RWPE2 (cell line): ENCODE measurements around the gene MARCHF9.

ENCODE experiments used
- ATAC-seq: fragments of 200-7000 bp; cut with Tn5 transposase; 3 replicates; pipeline ENCODE4 v1.9.1; 2021; ENCODE audit warnings: low read depth
- DNase-seq: peaks from one replicate; pipeline ENCODE4 v3.0.0-alpha.2; 2020; ENCODE audit warnings: low spot score
- H3K27ac ChIP-seq: fragments of 450-650 bp; 2 replicates; pipeline ENCODE4 v1.5.1; 2017; ENCODE audit warnings: mild to moderate bottlenecking; ENCODE audit not compliant: poor library complexity, severe bottlenecking
- H3K27me3 ChIP-seq: fragments of 250-450 bp; sonication (Bioruptor Pico); 2 replicates; pipeline ENCODE4 v1.5.1; 2021; ENCODE audit warnings: mild to moderate bottlenecking, moderate library complexity; ENCODE audit not compliant: insufficient read depth, poor library complexity, severe bottlenecking
- H3K36me3 ChIP-seq: fragments of 250-450 bp; sonication (Bioruptor Pico); 2 replicates; pipeline ENCODE4 v1.5.1; 2020; ENCODE audit warnings: low read depth, mild to moderate bottlenecking, moderate library complexity
- H3K4me1 ChIP-seq: fragments of 250-450 bp; sonication (Bioruptor Pico); 2 replicates; pipeline ENCODE4 v1.5.1; 2021; ENCODE audit warnings: mild to moderate bottlenecking, moderate library complexity; ENCODE audit not compliant: insufficient read depth, poor library complexity, severe bottlenecking
- H3K4me3 ChIP-seq: fragments of 250-450 bp; sonication (Bioruptor Pico); 2 replicates; pipeline ENCODE4 v1.5.1; 2021; ENCODE audit warnings: mild to moderate bottlenecking, moderate library complexity; ENCODE audit not compliant: severe bottlenecking
- H3K9me3 ChIP-seq: fragments of 250-450 bp; sonication (Bioruptor Pico); 2 replicates; pipeline ENCODE4 v1.5.1; 2021; ENCODE audit warnings: mild to moderate bottlenecking, moderate library complexity; ENCODE audit not compliant: severe bottlenecking
- TF ChIP-seq, protein P1 (sequence below): fragments of 450-650 bp; IDR thresholded peaks from one replicate; pipeline ENCODE4 v1.5.1; 2017; ENCODE audit warnings: mild to moderate bottlenecking, moderate library complexity; ENCODE audit not compliant: poor library complexity, severe bottlenecking

MARCHF9 gene

DNA sequence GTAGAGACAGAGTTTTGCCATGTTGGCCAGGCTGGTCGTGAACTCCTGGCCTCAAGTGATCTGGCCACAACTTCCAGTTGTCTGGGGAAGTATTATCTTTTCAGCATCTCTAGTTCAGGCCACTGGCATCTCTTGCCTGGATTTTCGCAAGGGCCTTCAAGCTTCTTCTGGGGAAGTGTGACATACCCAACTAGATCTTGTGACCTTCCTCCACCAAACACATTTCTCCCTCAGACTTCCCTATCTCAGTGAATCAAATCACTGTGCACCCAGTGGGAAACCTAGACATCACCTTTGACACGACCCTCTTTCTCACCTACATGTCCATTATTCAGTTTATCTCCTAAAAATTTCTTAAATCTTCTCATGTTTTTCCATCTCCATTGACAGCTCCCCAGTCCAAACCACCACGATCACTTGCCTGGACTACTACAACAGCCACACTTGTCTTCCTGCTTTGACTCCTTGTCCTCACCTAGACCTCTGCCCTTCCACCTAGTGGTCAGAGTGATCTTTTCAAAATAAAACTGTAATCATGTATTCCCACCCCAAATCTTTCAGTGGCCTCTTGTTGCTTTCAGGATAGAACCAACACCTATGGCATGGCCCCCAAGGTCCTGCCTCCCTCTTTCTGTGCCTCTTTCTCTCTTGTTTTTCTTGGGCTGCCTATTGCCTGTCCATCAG lies 20.8 kb downstream of the MARCHF9 start:
- ATAC-seq = no peak

DNA sequence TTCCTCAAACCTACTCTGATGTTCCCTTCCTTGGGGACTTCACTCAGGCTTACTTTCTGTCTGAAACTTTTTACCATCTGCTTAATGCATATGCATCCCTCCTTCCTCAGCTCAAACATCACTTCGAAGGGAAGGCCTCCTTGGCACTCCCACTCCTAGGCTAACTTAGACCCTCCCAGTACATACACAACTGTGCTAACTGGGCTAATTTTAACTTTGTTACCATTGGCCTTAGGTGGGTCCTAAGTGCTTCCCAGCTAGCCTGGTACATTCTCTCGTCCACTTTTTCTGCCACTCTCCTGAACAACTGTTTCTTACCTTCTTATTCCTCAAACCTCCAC lies 21.3 kb downstream of the MARCHF9 start:
- no peak overlapping the region for H3K4me3 ChIP-seq
- TF ChIP-seq, protein P1, sequence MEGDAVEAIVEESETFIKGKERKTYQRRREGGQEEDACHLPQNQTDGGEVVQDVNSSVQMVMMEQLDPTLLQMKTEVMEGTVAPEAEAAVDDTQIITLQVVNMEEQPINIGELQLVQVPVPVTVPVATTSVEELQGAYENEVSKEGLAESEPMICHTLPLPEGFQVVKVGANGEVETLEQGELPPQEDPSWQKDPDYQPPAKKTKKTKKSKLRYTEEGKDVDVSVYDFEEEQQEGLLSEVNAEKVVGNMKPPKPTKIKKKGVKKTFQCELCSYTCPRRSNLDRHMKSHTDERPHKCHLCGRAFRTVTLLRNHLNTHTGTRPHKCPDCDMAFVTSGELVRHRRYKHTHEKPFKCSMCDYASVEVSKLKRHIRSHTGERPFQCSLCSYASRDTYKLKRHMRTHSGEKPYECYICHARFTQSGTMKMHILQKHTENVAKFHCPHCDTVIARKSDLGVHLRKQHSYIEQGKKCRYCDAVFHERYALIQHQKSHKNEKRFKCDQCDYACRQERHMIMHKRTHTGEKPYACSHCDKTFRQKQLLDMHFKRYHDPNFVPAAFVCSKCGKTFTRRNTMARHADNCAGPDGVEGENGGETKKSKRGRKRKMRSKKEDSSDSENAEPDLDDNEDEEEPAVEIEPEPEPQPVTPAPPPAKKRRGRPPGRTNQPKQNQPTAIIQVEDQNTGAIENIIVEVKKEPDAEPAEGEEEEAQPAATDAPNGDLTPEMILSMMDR = no peak
- ATAC-seq = no peak
- no peak for DNase-seq
- H3K4me1 ChIP-seq = no peaks in the 10 kb centered on the region
- H3K9me3 ChIP-seq = no peaks in the 10 kb centered on the region
- no peak overlapping the region for H3K27ac ChIP-seq
- no peaks in the 10 kb centered on the region for H3K27me3 ChIP-seq
- H3K36me3 ChIP-seq = peaks cover 16% of the 10 kb centered on the region; the same call in 1 of the 2 replicates

More for the DNA sequence above, 20.8 kb downstream of the MARCHF9 start:
- Histone ChIP-seq H3K9me3 (no peaks in the 10 kb centered on the region), H3K36me3 (peaks cover 19% of the 10 kb centered on the region), H3K27me3 (no peaks in the 10 kb centered on the region), H3K4me3 (no peak overlapping the region), H3K4me1 (no peaks in the 10 kb centered on the region), H3K27ac (no peak overlapping the region)
- TF ChIP-seq, protein P1 = no peak
- DNase-seq = no peak

DNA sequence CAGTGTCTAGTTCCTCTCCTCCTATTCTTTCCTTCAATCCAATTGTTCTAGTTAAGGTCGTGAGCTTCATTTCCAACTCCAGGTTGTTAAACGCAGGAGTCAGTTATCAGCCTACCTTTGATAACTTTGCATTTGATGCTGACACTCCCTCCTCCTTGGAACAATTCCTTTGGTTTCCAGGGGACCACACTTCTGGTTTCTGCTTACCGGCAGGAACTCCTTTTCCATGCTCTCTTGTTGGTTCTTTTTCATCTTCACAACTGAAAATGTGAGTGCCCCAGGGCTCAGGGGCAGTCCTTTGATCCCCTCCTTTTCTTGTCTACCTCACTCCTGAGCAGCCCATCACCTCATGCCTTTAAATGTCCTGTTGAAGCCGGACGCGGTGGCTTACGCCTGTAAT lies 22.5 kb downstream of the MARCHF9 start:
- ATAC-seq (no peak), DNase-seq (no peak)
- Histone ChIP-seq H3K27ac (no peak overlapping the region), H3K4me3 (no peak overlapping the region), H3K4me1 (no peaks in the 10 kb centered on the region), H3K36me3 (peaks cover 16% of the 10 kb centered on the region; the same call in 1 of the 2 replicates), H3K9me3 (no peaks in the 10 kb centered on the region), H3K27me3 (no peaks in the 10 kb centered on the region)
- TF ChIP-seq, protein P1 = no peak

DNA sequence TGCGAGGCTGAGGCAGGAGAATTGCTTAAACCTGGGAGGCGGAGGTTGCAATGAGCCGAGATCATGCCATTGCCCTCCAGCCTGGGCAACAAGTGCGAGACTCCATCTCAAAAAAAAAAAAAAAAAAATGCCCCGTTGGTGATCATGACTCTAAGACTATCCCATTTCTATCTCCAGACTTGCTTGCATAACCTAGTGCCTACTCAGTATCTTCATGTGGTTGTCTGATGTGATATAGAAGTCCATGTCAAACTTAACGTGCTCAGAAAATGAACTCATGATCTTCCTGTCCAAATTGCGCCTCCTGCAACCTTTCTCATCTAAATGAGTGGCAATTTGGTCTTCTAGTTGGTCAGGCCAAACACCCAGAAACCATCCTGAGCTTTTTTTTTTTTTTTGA lies 23.0 kb downstream of the MARCHF9 start:
- no peak overlapping the region for H3K27ac ChIP-seq
- no peak overlapping the region for H3K4me3 ChIP-seq
- H3K4me1 ChIP-seq = no peaks in the 10 kb centered on the region
- TF ChIP-seq, protein P1 = no peak
- no peak for DNase-seq
- H3K9me3 ChIP-seq = no peaks in the 10 kb centered on the region
- no peaks in the 10 kb centered on the region for H3K27me3 ChIP-seq
- peaks cover 16% of the 10 kb centered on the region; the same call in 1 of the 2 replicates for H3K36me3 ChIP-seq
- no peak for ATAC-seq

DNA sequence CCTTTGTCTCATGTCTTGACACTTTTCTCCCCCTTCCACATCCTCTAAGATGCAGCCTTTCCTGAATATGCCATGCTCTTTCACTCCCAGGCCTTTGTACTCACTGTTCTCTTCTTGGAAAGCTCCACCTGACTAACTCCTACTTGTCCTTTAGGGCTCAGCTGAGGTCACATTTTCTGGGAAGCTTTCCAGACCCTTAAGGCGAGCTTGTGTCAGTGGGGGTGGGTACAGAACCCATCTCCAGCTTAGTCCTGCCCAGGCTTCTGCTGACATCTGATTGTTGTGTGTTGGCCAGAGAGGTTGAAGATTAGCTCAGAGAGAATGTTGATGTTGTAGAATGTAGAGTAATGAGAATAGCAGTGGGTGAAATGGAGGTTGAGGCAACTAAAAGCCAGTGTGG lies 24.8 kb downstream of the MARCHF9 start:
- TF ChIP-seq, protein P1 = no peak
- peaks cover 5% of the 10 kb centered on the region for H3K4me1 ChIP-seq
- ATAC-seq (no peak), DNase-seq (no peak)
- no peaks in the 10 kb centered on the region for H3K9me3 ChIP-seq
- peaks cover 15% of the 10 kb centered on the region for H3K36me3 ChIP-seq
- no peak overlapping the region for H3K27ac ChIP-seq
- H3K27me3 ChIP-seq = no peaks in the 10 kb centered on the region
- H3K4me3 ChIP-seq = no peak overlapping the region
